Upper lobe of left lung (tissue), 4 donors: ENCODE measurements around the gene RHBDL1.

Source experiments
- EP300 ChIP-seq, 4 donors: sonication (generic); formaldehyde crosslinking; IDR thresholded peaks; one replicate each; pipeline ENCODE4 v1.5.1; 2017; ENCODE audit warnings: antibody characterized with exemption in 4 of 4, control low read depth in 2 of 4
- TF ChIP-seq, protein P1 (sequence below), 6 experiments: fragments of 450-650 bp in 4 of 6; fragments of 200-600 bp in 2 of 6; sonication (generic) in 2 of 6; IDR thresholded peaks; one replicate each; pipeline ENCODE4 v1.5.1; 2016 to 2019; ENCODE audit warnings: antibody characterized with exemption in 6 of 6

DNA sequence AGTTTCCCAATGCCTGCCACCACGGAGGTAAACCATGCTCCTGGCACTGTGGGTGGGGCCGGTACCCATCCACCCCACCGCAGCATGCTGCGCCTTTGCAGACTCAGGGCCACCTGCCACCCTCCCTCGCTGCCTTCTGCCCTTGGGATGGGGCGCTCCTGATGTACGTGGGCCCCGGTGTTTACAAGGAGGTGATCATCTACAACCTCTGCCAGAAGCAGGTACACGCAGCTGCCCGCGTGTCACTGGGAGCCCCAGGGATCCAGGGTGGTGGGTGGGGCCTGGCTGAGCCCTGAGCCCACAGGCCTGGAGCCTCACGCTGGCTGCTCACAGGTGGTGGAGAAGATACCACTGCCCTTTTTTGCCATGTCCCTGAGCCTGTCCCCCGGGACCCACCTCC lies 8.9 kb upstream of the RHBDL1 start:
- TF ChIP-seq, protein P1, sequence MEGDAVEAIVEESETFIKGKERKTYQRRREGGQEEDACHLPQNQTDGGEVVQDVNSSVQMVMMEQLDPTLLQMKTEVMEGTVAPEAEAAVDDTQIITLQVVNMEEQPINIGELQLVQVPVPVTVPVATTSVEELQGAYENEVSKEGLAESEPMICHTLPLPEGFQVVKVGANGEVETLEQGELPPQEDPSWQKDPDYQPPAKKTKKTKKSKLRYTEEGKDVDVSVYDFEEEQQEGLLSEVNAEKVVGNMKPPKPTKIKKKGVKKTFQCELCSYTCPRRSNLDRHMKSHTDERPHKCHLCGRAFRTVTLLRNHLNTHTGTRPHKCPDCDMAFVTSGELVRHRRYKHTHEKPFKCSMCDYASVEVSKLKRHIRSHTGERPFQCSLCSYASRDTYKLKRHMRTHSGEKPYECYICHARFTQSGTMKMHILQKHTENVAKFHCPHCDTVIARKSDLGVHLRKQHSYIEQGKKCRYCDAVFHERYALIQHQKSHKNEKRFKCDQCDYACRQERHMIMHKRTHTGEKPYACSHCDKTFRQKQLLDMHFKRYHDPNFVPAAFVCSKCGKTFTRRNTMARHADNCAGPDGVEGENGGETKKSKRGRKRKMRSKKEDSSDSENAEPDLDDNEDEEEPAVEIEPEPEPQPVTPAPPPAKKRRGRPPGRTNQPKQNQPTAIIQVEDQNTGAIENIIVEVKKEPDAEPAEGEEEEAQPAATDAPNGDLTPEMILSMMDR (IDR thresholded peaks at IDR 0.05) = no peak
- no peak for TF ChIP-seq EP300 (IDR thresholded peaks at IDR 0.05)
